IMR-90 (cell line): ENCODE results near the gene DDOST. TPM values are rescaled to one million over a fixed set of nuclear protein-coding genes. Genes with fewer than 3 reads are reported as not detected.

ENCODE experiments used
- CEBPB ChIP-seq: IDR thresholded peaks from 2 replicates; pipeline ENCODE4 v1.6.1; 2012; ENCODE audit warnings: low read depth, low read length, improper control_type of control experiment
- polyA plus RNA-seq, 3 experiments: library from polyadenylated mRNA; depleted of rRNA; stranded (reverse); fragments of >200 nt; gene quantifications; 2 replicates each; pipeline ENCODE4 v1.2.3, GENCODE V29; 2012; ENCODE audit warnings: low replicate concordance in 1 of 3
- total RNA-seq: library from RNA; depleted of rRNA; stranded (reverse); fragments of >200 nt; gene quantifications from 2 replicates; pipeline ENCODE4 v1.2.3, GENCODE V29; 2012
- TF ChIP-seq, protein P1 (sequence below): conservative IDR thresholded peaks from 2 replicates; pipeline ENCODE4 v1.5.1; 2012; ENCODE audit warnings: mild to moderate bottlenecking, low read depth, low read length, improper control_type of control experiment

Gene DDOST
- total and polyA plus RNA-seq, 2 of the 4 experiments (the other 2 are of a cell fraction): 179 to 477 TPM

DNA sequence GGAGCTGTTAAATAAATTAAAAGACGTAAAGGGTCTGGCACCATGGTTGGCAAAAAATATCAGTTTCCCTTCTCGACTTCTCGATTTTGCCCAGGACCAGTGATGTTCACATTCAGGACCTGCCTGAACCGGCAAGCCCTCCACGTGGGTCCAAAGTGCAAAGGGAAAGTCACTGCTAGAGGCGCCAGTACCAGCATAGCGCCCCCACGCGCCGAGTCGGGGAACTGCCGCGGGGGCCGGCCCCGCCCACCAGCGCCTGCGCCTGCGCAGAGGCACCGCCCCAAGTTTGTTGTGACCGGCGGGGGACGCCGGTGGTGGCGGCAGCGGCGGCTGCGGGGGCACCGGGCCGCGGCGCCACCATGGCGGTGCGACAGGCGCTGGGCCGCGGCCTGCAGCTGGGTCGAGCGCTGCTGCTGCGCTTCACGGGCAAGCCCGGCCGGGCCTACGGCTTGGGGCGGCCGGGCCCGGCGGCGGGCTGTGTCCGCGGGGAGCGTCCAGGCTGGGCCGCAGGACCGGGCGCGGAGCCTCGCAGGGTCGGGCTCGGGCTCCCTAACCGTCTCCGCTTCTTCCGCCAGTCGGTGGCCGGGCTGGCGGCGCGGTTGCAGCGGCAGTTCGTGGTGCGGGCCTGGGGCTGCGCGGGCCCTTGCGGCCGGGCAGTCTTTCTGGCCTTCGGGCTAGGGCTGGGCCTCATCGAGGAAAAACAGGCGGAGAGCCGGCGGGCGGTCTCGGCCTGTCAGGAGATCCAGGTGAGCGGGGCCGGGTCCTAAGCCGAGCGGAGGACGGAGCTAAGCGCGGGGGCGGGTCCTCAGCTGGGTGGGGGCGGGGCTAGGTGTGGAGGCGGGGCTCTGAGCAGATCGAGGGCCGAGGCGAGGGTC, 27.7 kb downstream of the DDOST start, which contains the start of gene PINK1 (continued):
- TF ChIP-seq, protein P1, sequence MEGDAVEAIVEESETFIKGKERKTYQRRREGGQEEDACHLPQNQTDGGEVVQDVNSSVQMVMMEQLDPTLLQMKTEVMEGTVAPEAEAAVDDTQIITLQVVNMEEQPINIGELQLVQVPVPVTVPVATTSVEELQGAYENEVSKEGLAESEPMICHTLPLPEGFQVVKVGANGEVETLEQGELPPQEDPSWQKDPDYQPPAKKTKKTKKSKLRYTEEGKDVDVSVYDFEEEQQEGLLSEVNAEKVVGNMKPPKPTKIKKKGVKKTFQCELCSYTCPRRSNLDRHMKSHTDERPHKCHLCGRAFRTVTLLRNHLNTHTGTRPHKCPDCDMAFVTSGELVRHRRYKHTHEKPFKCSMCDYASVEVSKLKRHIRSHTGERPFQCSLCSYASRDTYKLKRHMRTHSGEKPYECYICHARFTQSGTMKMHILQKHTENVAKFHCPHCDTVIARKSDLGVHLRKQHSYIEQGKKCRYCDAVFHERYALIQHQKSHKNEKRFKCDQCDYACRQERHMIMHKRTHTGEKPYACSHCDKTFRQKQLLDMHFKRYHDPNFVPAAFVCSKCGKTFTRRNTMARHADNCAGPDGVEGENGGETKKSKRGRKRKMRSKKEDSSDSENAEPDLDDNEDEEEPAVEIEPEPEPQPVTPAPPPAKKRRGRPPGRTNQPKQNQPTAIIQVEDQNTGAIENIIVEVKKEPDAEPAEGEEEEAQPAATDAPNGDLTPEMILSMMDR: peak; percentile 98
- no peak for TF ChIP-seq CEBPB
